Measurements from ENCODE around the gene PPP1R9A.

PPP1R9A gene

GRCh38 chr7:95144256-95144655 is 236.9 kb downstream of the PPP1R9A start:
- Mint-ChIP-seq H3K4me3 (no peak overlapping the region), H3K27ac (no peak overlapping the region), H3K36me3 (ENCODE audit: low read depth) (no peaks in the 10 kb centered on the region), H3K9me3 (no peaks in the 10 kb centered on the region), H3K27me3 (ENCODE audit: low read depth) (no peaks in the 10 kb centered on the region), H3K4me1 (ENCODE audit: low read depth) (no peaks in the 10 kb centered on the region)
- DNase-seq (ENCODE audit: low spot score): no peak

GRCh38 chr7:95155965-95156364 is 248.6 kb downstream of the PPP1R9A start:
- Mint-ChIP-seq H3K27me3 (ENCODE audit: low read depth) (no peaks in the 10 kb centered on the region), H3K9me3 (no peaks in the 10 kb centered on the region), H3K36me3 (ENCODE audit: low read depth) (no peaks in the 10 kb centered on the region), H3K27ac (no peak overlapping the region), H3K4me1 (ENCODE audit: low read depth) (no peaks in the 10 kb centered on the region), H3K4me3 (no peak overlapping the region)
- no peak for DNase-seq (ENCODE audit: low spot score)

GRCh38 chr7:95157381-95157780 is 250.0 kb downstream of the PPP1R9A start:
- H3K9me3 Mint-ChIP-seq: no peaks in the 10 kb centered on the region
- no peak overlapping the region for H3K27ac Mint-ChIP-seq
- no peaks in the 10 kb centered on the region for H3K4me1 Mint-ChIP-seq (ENCODE audit: low read depth)
- no peaks in the 10 kb centered on the region for H3K36me3 Mint-ChIP-seq (ENCODE audit: low read depth)
- H3K4me3 Mint-ChIP-seq: no peak overlapping the region
- DNase-seq (ENCODE audit: low spot score): no peak
- no peaks in the 10 kb centered on the region for H3K27me3 Mint-ChIP-seq (ENCODE audit: low read depth)

- Mint-ChIP-seq H3K4me3 (no peak overlapping the region), H3K4me1 (ENCODE audit: low read depth) (no peaks in the 10 kb centered on the region), H3K27ac (no peak overlapping the region), H3K27me3 (ENCODE audit: low read depth) (no peaks in the 10 kb centered on the region), H3K36me3 (ENCODE audit: low read depth) (no peaks in the 10 kb centered on the region), H3K9me3 (no peaks in the 10 kb centered on the region)
- DNase-seq (ENCODE audit: low spot score): no peak
Observed at GRCh38 chr7:95169678-95170077, 262.3 kb downstream of the PPP1R9A start.

- H3K36me3 Mint-ChIP-seq (ENCODE audit: low read depth): no peaks in the 10 kb centered on the region
- DNase-seq (ENCODE audit: low spot score): no peak
- H3K4me3 Mint-ChIP-seq: no peak overlapping the region
- H3K27ac Mint-ChIP-seq: no peak overlapping the region
- no peaks in the 10 kb centered on the region for H3K9me3 Mint-ChIP-seq
- no peaks in the 10 kb centered on the region for H3K27me3 Mint-ChIP-seq (ENCODE audit: low read depth)
- H3K4me1 Mint-ChIP-seq (ENCODE audit: low read depth): no peaks in the 10 kb centered on the region
Observed at GRCh38 chr7:95172420-95172819, 265.0 kb downstream of the PPP1R9A start.

GRCh38 chr7:95190515-95190914 is 283.1 kb downstream of the PPP1R9A start:
- H3K9me3 Mint-ChIP-seq: no peaks in the 10 kb centered on the region
- no peak overlapping the region for H3K27ac Mint-ChIP-seq
- H3K36me3 Mint-ChIP-seq (ENCODE audit: low read depth): no peaks in the 10 kb centered on the region
- H3K4me1 Mint-ChIP-seq (ENCODE audit: low read depth): no peaks in the 10 kb centered on the region
- DNase-seq (ENCODE audit: low spot score): no peak
- no peaks in the 10 kb centered on the region for H3K27me3 Mint-ChIP-seq (ENCODE audit: low read depth)
- no peak overlapping the region for H3K4me3 Mint-ChIP-seq

- H3K27ac Mint-ChIP-seq: no peak overlapping the region
- no peaks in the 10 kb centered on the region for H3K27me3 Mint-ChIP-seq (ENCODE audit: low read depth)
- DNase-seq (ENCODE audit: low spot score): no peak
- no peaks in the 10 kb centered on the region for H3K4me1 Mint-ChIP-seq (ENCODE audit: low read depth)
- H3K4me3 Mint-ChIP-seq: no peak overlapping the region
- H3K36me3 Mint-ChIP-seq (ENCODE audit: low read depth): no peaks in the 10 kb centered on the region
- no peaks in the 10 kb centered on the region for H3K9me3 Mint-ChIP-seq
Observed at GRCh38 chr7:95191795-95192194, 284.4 kb downstream of the PPP1R9A start.

- Mint-ChIP-seq H3K27ac (no peak overlapping the region), H3K4me3 (no peak overlapping the region), H3K4me1 (ENCODE audit: low read depth) (no peaks in the 10 kb centered on the region), H3K36me3 (ENCODE audit: low read depth) (no peaks in the 10 kb centered on the region), H3K27me3 (ENCODE audit: low read depth) (no peaks in the 10 kb centered on the region), H3K9me3 (no peaks in the 10 kb centered on the region)
- DNase-seq (ENCODE audit: low spot score): no peak
Observed at GRCh38 chr7:95198863-95199262, 291.5 kb downstream of the PPP1R9A start.

- no peaks in the 10 kb centered on the region for H3K27me3 Mint-ChIP-seq (ENCODE audit: low read depth)
- no peak overlapping the region for H3K4me3 Mint-ChIP-seq
- no peak overlapping the region for H3K27ac Mint-ChIP-seq
- H3K4me1 Mint-ChIP-seq (ENCODE audit: low read depth): no peaks in the 10 kb centered on the region
- H3K36me3 Mint-ChIP-seq (ENCODE audit: low read depth): no peaks in the 10 kb centered on the region
- no peak for DNase-seq (ENCODE audit: low spot score)
- no peaks in the 10 kb centered on the region for H3K9me3 Mint-ChIP-seq
Observed at GRCh38 chr7:95199779-95200558, 292.6 kb downstream of the PPP1R9A start.

GRCh38 chr7:95200741-95201140 is 293.3 kb downstream of the PPP1R9A start:
- no peak for DNase-seq (ENCODE audit: low spot score)
- Mint-ChIP-seq H3K36me3 (ENCODE audit: low read depth) (no peaks in the 10 kb centered on the region), H3K4me3 (no peak overlapping the region), H3K27ac (no peak overlapping the region), H3K9me3 (no peaks in the 10 kb centered on the region), H3K4me1 (ENCODE audit: low read depth) (no peaks in the 10 kb centered on the region), H3K27me3 (ENCODE audit: low read depth) (no peaks in the 10 kb centered on the region)

GRCh38 chr7:95201727-95202126 is 294.3 kb downstream of the PPP1R9A start:
- H3K27me3 Mint-ChIP-seq (ENCODE audit: low read depth): no peaks in the 10 kb centered on the region
- DNase-seq (ENCODE audit: low spot score): no peak
- no peaks in the 10 kb centered on the region for H3K9me3 Mint-ChIP-seq
- no peak overlapping the region for H3K4me3 Mint-ChIP-seq
- H3K36me3 Mint-ChIP-seq (ENCODE audit: low read depth): no peaks in the 10 kb centered on the region
- H3K4me1 Mint-ChIP-seq (ENCODE audit: low read depth): no peaks in the 10 kb centered on the region
- no peak overlapping the region for H3K27ac Mint-ChIP-seq

- no peak for DNase-seq (ENCODE audit: low spot score)
- no peak overlapping the region for H3K4me3 Mint-ChIP-seq
- H3K9me3 Mint-ChIP-seq: no peaks in the 10 kb centered on the region
- no peak overlapping the region for H3K27ac Mint-ChIP-seq
- no peaks in the 10 kb centered on the region for H3K27me3 Mint-ChIP-seq (ENCODE audit: low read depth)
- H3K4me1 Mint-ChIP-seq (ENCODE audit: low read depth): no peaks in the 10 kb centered on the region
- H3K36me3 Mint-ChIP-seq (ENCODE audit: low read depth): no peaks in the 10 kb centered on the region
Observed at GRCh38 chr7:95204618-95205017, 297.2 kb downstream of the PPP1R9A start.

- no peak for DNase-seq (ENCODE audit: low spot score)
- Mint-ChIP-seq H3K27ac (no peak overlapping the region), H3K27me3 (ENCODE audit: low read depth) (no peaks in the 10 kb centered on the region), H3K4me1 (ENCODE audit: low read depth) (no peaks in the 10 kb centered on the region), H3K9me3 (no peaks in the 10 kb centered on the region), H3K4me3 (no peak overlapping the region), H3K36me3 (ENCODE audit: low read depth) (no peaks in the 10 kb centered on the region)
Observed at GRCh38 chr7:95205665-95206225, 298.4 kb downstream of the PPP1R9A start.

GRCh38 chr7:95209276-95209675 is 301.9 kb downstream of the PPP1R9A start:
- Mint-ChIP-seq H3K36me3 (ENCODE audit: low read depth) (no peaks in the 10 kb centered on the region), H3K27me3 (ENCODE audit: low read depth) (no peaks in the 10 kb centered on the region), H3K27ac (no peak overlapping the region), H3K9me3 (no peaks in the 10 kb centered on the region), H3K4me1 (ENCODE audit: low read depth) (no peaks in the 10 kb centered on the region), H3K4me3 (no peak overlapping the region)
- DNase-seq (ENCODE audit: low spot score): no peak

- no peak overlapping the region for H3K27ac Mint-ChIP-seq
- H3K36me3 Mint-ChIP-seq (ENCODE audit: low read depth): no peaks in the 10 kb centered on the region
- no peaks in the 10 kb centered on the region for H3K4me1 Mint-ChIP-seq (ENCODE audit: low read depth)
- H3K9me3 Mint-ChIP-seq: no peaks in the 10 kb centered on the region
- no peaks in the 10 kb centered on the region for H3K27me3 Mint-ChIP-seq (ENCODE audit: low read depth)
- H3K4me3 Mint-ChIP-seq: no peak overlapping the region
- DNase-seq (ENCODE audit: low spot score): no peak
Observed at GRCh38 chr7:95209788-95210187, 302.4 kb downstream of the PPP1R9A start.
